ENCODE results near the gene KANSL3. TPM values are rescaled to one million over a fixed set of nuclear protein-coding genes. Genes with fewer than 3 reads are reported as not detected.
"Not testable (repeated sequence)": the region's sequence is repeated elsewhere in the genome, so short reads cannot be mapped to it uniquely, and the experiment has no call there.

KANSL3 gene
- total RNA-seq, 1 experiment from 2014 or later, result 27.8 TPM

DNA sequence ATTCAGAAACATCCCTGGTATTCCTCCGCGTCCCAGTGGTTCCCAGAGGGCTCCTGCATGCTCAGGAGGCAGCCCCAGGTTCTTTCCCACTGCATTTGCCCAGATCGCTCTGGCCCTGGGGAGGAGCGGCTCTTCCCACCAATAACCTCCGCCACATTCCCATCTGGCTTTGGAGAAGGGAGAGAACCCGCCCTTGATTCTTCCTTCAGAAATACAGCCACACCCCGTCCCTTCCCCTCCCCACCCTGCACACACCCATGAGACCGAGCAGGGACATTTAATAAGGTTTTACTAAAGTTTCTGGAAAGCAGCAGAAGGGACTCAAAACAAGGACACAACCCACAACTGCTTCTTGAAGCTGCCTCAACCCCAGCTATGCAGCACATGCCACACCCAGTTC, 79.6 kb downstream of the KANSL3 start:
- DNase-seq (ENCODE audit: low read depth), result no peak

DNA sequence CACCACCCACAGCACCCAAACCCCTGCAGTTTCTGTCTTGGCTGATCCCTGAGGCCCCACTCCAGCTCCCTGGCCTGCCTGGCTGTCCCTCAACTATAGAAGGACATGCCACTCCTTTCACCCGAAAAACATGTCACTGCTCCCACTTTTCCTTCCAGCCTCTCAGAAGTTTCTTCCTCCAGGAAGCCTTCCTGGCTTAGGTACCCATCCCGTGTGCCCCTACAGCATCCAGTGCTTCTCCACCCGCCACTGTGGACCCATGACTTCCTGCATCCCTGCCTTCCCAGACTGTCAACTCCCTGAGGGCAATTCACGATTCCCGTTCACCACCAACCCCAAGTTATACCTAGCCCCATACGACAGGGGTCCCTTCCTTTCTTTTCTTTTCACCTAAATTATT, 80.1 kb downstream of the KANSL3 start:
- no peak for DNase-seq (ENCODE audit: low read depth)

DNA sequence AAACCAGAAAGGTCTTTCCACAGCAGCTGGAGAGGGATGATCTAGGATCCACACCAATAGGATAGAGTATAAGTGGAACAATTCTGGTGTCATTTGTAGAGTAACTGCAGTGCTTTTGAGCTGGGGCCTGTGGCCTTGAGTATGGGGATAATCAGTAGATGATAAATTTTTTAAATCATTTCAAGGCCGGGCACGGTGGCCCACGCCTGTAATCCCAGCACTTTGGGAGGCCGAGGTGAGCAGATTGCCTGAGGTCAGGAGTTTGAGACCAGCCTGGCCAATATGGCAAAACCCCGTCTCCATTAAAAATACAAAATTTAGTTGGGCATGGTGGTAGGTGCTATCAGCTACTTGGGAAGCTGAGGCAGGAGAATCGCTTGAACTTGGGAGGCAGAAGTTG, 80.7 kb downstream of the KANSL3 start:
- not testable (repeated sequence) for DNase-seq (ENCODE audit: low read depth)

- peak; percentile 80 for DNase-seq (ENCODE audit: low read depth)
Observed at GRCh38 chr2:96556441-96557330, 81.4 kb downstream of the KANSL3 start.

GRCh38 chr2:96555146-96555610, 82.9 kb downstream of the KANSL3 start:
- DNase-seq (ENCODE audit: low read depth), result no peak

DNA sequence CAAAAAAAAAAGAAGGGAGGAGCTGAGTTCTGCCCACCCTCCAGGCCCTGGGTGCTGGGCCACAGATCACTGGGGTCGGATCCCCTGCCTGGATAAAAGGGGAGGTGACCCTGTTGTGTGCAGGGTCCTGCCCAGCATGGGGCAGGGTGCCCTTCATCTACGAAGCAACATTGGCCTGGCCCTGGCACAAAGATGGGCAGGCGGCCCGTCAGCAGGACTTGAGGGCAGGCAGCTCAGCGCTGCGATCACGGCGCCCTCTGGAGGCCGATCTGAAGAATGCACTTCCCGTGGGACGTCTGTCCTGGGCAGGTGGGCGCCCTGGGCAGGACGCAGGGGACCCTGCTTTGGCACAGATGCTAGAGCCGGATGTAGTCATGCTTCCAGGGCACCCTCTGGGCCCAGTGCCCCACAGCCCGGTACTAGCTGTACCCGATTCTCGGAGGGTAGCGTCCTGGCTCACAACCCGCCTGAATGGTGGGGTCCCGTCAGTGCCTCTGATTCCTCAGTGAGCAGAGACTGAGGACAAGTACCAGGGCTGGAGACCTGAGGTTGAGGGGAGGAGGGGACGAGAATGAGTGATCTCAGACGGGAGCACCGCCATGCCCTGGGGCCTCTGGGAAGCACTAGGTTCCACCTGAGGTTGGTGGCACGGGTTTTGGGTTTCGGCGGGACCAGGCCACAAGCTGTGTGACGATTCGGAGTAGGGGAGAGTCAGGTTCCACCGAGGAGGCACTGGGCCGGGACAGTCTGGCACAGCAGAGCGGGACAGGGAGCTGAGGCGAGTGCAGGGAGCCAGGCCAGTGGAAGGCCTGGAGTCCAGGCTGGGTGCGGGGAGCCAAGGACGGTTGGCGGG, 83.6 kb downstream of the KANSL3 start:
- DNase-seq (ENCODE audit: low read depth), result peak; percentile 38

- DNase-seq (ENCODE audit: low read depth), result not testable (repeated sequence)
Observed at GRCh38 chr2:96553957-96554292, 84.2 kb downstream of the KANSL3 start.

DNA sequence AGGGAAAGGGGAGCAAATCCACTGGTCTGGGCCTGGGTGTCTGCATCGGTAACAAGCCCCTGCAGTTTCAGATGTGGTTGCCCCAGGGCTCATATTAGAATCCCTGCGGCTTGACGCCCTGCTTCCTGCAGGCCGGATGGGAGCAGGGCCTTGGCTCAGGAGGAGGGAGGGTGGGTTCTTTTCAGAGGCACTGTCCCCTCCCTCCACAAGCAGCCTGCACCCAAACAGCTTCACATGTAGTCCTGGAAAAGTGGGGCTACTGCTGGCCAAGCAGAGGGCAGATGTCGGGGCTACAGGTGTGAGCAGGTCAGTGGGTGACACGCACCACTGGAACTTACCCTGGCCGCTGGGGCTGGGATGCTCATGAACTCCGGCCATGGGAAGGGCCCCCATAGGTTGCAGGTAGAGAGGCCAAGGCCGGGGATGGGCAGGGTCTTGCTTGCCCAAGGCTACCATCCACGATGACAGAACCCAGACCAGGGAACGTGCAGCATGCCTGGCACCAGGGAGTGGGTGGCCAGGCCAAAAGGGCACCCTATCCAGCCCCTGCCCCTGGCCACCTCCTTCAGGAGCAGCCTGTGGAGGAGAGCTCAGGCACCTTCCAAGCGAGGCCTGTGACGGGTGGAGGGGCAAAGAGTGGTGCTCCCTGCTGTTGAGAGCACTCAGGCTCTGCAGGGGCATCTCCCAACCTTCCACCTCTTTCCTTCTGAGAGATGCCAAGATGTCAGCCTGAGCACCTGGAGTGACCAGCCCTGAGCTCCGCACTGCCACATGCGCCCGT, 84.7 kb downstream of the KANSL3 start:
- DNase-seq (ENCODE audit: low read depth), result no peak

DNA sequence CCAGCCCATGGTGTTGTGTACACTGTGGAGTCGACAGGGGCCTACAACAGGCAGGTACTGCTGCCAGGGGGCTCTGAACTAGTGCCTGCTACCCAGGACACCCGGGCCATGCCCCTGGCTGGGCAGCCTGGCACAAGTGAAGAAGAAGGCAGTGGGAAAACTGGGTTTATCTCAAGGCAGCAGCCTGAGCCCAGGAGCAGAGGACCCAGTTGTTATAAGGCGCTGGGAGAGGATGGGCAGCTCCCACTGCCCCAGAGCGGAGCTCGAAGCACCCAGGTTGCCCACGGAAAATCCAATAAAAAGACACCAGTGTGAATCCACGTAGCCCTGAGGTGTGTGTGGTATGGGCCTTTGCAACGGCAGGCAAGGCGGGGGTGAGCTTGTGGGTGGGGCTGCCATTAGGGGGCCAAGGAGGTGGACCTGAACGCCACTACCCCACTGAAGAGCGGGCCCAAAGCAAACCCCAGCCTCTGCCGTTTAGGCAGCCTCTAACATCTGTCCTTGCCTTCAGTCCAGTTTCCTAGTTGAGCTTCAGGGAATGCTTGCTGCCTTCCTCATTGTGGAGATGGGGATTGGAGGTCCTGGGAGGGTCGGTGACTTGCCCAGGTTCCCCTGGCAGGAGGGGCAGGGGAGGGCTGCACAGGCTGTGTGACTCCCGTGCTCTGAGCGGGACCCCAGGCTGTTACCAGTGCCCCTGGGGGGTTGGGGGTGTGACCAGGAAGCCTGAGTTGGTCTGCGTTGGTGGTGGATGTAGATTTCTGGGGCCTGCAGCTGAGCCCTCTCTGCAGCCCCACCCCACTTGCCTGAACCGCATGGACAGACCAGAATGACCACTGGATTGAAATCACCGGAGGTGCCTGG, 85.6 kb downstream of the KANSL3 start:
- no peak for DNase-seq (ENCODE audit: low read depth)

- no peak for DNase-seq (ENCODE audit: low read depth)
Observed at GRCh38 chr2:96551605-96552314, 86.4 kb downstream of the KANSL3 start.

GRCh38 chr2:96550787-96551604, 87.1 kb downstream of the KANSL3 start:
- no peak for DNase-seq (ENCODE audit: low read depth)

GRCh38 chr2:96549967-96550786, 87.9 kb downstream of the KANSL3 start:
- no peak for DNase-seq (ENCODE audit: low read depth)

GRCh38 chr2:96549466-96549785, 88.7 kb downstream of the KANSL3 start:
- DNase-seq (ENCODE audit: low read depth), result no peak

GRCh38 chr2:96548558-96549465, 89.3 kb downstream of the KANSL3 start:
- no peak for DNase-seq (ENCODE audit: low read depth)

GRCh38 chr2:96547731-96548171, 90.4 kb downstream of the KANSL3 start:
- DNase-seq (ENCODE audit: low read depth), result no peak

DNA sequence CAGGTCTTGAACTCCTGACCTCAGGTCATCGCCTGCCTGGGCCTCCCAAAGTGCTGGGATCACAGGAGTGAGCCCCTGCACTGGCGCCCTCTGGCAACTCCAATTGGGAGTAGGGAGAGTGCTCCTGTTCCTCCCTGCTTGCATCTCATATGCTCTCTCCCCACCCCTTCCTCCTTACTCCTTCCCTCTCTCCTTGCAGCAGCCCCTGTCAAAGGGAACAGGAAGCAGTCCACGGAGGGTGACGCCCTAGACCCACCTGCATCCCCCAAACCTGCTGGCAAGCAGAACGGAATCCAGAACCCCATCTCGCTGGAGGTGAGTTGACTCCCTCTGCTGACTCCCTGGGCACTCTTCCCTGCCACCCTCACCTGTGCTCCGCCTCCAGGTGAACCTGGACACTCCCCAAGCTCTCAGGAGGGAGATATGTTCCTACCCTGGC, 90.9 kb downstream of the KANSL3 start:
- DNase-seq (ENCODE audit: low read depth), result no peak

DNA sequence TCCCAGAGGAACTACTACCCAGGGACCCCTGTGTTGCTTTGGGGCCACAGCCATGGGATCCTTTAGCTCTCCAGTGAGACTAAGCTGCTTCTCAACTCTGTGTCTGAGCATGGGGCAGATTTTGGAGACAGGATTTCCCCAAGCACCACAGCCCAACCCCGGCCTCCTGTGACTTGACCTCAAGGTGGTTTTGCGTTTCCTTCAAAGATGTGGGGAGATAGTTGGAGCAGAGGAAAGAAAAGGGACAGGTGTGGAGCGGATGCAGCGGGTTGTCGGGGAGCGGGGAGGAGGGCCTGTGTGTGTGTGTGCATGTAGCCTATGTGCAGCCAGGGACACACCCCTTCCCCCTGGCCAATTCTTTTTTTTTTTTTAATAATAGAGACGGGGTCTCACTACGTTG, 91.3 kb downstream of the KANSL3 start:
- no peak for DNase-seq (ENCODE audit: low read depth)

All from LHCN-M2 (cell line).